Testis (tissue), 2 donors: ENCODE results near the gene EPHB1.

Experiments
- CTCF ChIP-seq, 3 experiments: fragments of 450-650 bp in 2 of 3; fragments of 200-600 bp in 1 of 3; sonication (generic) in 1 of 3; IDR thresholded peaks; one replicate each; pipeline ENCODE4 v1.5.1; 2016 to 2019; ENCODE audit warnings: antibody characterized with exemption in 3 of 3, mild to moderate bottlenecking in 2 of 3, moderate library complexity in 1 of 3
- POLR2A ChIP-seq: fragments of 450-650 bp; IDR thresholded peaks from one replicate; pipeline ENCODE4 v1.6.1; 2017; ENCODE audit warnings: antibody characterized with exemption, mild to moderate bottlenecking, moderate library complexity

- TF ChIP-seq CTCF (IDR thresholded peaks at IDR 0.05) (peak in 1 of 3 experiments; percentile 20), POLR2A (no peak)
These were observed 12.1 kb downstream of the EPHB1 start for GRCh38 chr3:134807189-134807588.
